PC-9 (cell line): Measurements from ENCODE around the gene CTNNA3. TPM values are rescaled to one million over a fixed set of nuclear protein-coding genes. Genes with fewer than 3 reads are reported as not detected.

Experiments used
- BruUV-seq: library from RNA; stranded (reverse); fragments of 400-500 nt; replicated peaks from 2 replicates; lab custom pipeline; 2021; lab: Mats Ljungman, UMichigan
- CTCF ChIA-PET: fragments of 300-600 bp; sonication (Branson Sonifier 250); formaldehyde crosslinking; loops from one replicate; lab custom pipeline; 2022; ENCODE audit warnings: antibody characterized with exemption; lab: Charles Lee
- POLR2A ChIA-PET: fragments of 300-600 bp; sonication (Branson Sonifier 250); formaldehyde crosslinking; loops from one replicate; lab custom pipeline; 2022; ENCODE audit warnings: antibody characterized with exemption; ENCODE audit not compliant: unreplicated experiment; lab: Charles Lee
- DNase-seq, 2 experiments: peaks; one replicate each; pipeline versions ENCODE4 v3.0.0 to v3.0.0-alpha.2; 2015 to 2022; ENCODE audit warnings: mixed read lengths in 1 of 2
- H2AFZ ChIP-seq: fragments of 200-600 bp; sonication (generic); 2 replicates; pipeline ENCODE4 v1.8.1; 2017; ENCODE audit warnings: antibody characterized with exemption
- H3F3A ChIP-seq: fragments of 200-600 bp; sonication (generic); 2 replicates; pipeline ENCODE4 v1.8.1; 2017; ENCODE audit warnings: antibody characterized with exemption, mild to moderate bottlenecking, low read depth; ENCODE audit not compliant: insufficient read depth
- H3K27ac ChIP-seq: fragments of 200-600 bp; sonication (generic); 2 replicates; pipeline ENCODE4 v1.6.1; 2016; ENCODE audit warnings: mixed run types
- H3K27me3 ChIP-seq: fragments of 200-600 bp; sonication (generic); 2 replicates; pipeline ENCODE4 v1.6.1; 2016; ENCODE audit warnings: low read depth, mixed run types; ENCODE audit not compliant: insufficient read depth
- H3K36me3 ChIP-seq: fragments of 200-600 bp; sonication (generic); 2 replicates; pipeline ENCODE4 v1.6.1; 2016; ENCODE audit warnings: low read depth, mixed run types
- H3K4me1 ChIP-seq: fragments of 200-600 bp; sonication (generic); replicated peaks from 2 replicates; pipeline ENCODE4 v1.6.1; 2016; ENCODE audit warnings: mixed run types; ENCODE audit not compliant: insufficient read depth
- H3K4me2 ChIP-seq: fragments of 200-600 bp; sonication (generic); 2 replicates; pipeline ENCODE4 v1.6.1; 2017; ENCODE audit warnings: mixed run types
- H3K4me3 ChIP-seq: fragments of 200-600 bp; sonication (generic); 2 replicates; pipeline ENCODE4 v1.6.1; 2016; ENCODE audit warnings: mixed run types
- H3K79me2 ChIP-seq: fragments of 200-600 bp; sonication (generic); 2 replicates; pipeline ENCODE4 v1.6.1; 2017; ENCODE audit warnings: low read depth, mixed run types
- H3K9me2 ChIP-seq: fragments of 200-600 bp; sonication (generic); 2 replicates; pipeline ENCODE4 v1.8.1; 2017; ENCODE audit warnings: mild to moderate bottlenecking; ENCODE audit not compliant: insufficient read depth
- H3K9me3 ChIP-seq: fragments of 200-600 bp; sonication (generic); 2 replicates; pipeline ENCODE4 v1.8.1; 2016; ENCODE audit warnings: low read depth; ENCODE audit not compliant: insufficient read depth
- H4K20me1 ChIP-seq: fragments of 200-600 bp; sonication (generic); 2 replicates; pipeline ENCODE4 v1.8.1; 2017; ENCODE audit not compliant: insufficient read depth
- EZH2 ChIP-seq: fragments of 200-600 bp; sonication (generic); IDR thresholded peaks from 2 replicates; pipeline ENCODE4 v1.8.0; 2017; ENCODE audit warnings: antibody characterized with exemption, low read depth
- intact Hi-C: fragments of 100-400 bp; cut with micrococcal nuclease; formaldehyde crosslinking; loops from one replicate; pipeline ENCODE4 v1.10.0; 2022; ENCODE audit not compliant: unreplicated experiment
- total RNA-seq: library from RNA; stranded (reverse); gene quantifications from 2 replicates; pipeline ENCODE4 v1.2.3, GENCODE V29; 2021
- TF ChIP-seq, protein P1 (sequence below): fragments of 200-600 bp; sonication (generic); conservative IDR thresholded peaks from 2 replicates; pipeline ENCODE4 v1.6.1; 2017; ENCODE audit warnings: mixed run types, antibody characterized with exemption, mild to moderate bottlenecking, moderate library complexity

CTNNA3 gene
- total RNA-seq, 1 experiment from 2014 or later: not detected

DNA sequence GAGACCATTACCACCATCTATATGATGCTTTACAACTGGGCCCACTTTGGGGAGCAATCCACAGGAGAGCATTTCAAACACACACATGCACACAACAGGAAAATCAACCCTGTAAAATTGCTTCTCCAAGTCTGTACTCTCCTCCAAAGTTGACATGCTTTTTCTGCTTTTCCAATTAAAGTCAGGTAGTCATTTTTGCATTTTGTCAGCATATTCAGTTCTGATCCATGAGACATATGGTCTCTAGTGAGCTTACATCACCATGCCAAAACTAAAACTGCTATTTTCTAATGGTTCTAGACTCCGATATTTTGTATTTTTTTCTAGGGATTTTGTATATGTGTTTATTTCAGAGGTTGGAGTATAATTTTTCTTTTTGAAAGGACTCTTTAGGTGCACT, 1143.7 kb downstream of the CTNNA3 start:
- POLR2A ChIA-PET: no interaction called here
- Histone ChIP-seq H3K27me3 (no peaks in the 10 kb centered on the region), H3K4me1 (no peaks in the 10 kb centered on the region), H3K36me3 (no peaks in the 10 kb centered on the region), H3K9me3 (no peaks in the 10 kb centered on the region), H3K4me2 (no peak overlapping the region), H2AFZ (no peak overlapping the region), H3F3A (no peaks in the 10 kb centered on the region), H3K27ac (no peak overlapping the region), H3K4me3 (no peak overlapping the region), H4K20me1 (no peaks in the 10 kb centered on the region), H3K79me2 (no peaks in the 10 kb centered on the region), H3K9me2 (no peaks in the 10 kb centered on the region; the same call in 1 of the 2 replicates)
- DNase-seq: no peak
- intact Hi-C loops: no loop called here
- no TSS peak for BruUV-seq
- no peak for TF ChIP-seq EZH2
- TF ChIP-seq, protein P1, sequence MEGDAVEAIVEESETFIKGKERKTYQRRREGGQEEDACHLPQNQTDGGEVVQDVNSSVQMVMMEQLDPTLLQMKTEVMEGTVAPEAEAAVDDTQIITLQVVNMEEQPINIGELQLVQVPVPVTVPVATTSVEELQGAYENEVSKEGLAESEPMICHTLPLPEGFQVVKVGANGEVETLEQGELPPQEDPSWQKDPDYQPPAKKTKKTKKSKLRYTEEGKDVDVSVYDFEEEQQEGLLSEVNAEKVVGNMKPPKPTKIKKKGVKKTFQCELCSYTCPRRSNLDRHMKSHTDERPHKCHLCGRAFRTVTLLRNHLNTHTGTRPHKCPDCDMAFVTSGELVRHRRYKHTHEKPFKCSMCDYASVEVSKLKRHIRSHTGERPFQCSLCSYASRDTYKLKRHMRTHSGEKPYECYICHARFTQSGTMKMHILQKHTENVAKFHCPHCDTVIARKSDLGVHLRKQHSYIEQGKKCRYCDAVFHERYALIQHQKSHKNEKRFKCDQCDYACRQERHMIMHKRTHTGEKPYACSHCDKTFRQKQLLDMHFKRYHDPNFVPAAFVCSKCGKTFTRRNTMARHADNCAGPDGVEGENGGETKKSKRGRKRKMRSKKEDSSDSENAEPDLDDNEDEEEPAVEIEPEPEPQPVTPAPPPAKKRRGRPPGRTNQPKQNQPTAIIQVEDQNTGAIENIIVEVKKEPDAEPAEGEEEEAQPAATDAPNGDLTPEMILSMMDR: no peak
- CTCF ChIA-PET: no interaction called here

DNA sequence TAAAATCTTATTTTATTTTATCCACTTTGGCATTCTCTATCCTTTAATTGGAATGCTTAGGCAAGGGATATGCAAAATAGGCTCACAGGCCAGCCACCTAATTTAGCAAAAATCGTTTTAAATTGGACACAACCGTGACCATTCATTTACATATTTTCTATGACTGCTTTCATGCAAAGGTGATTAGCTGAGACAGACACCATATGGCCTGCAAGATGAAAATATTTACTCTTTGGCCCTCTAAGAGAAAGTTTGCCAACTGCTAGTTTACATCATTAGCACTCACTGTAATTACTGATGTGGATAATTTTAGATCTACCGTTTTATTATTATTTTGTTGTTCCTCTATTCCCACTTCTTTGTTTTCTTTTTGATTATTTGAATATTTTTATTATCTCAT, 1145.6 kb downstream of the CTNNA3 start:
- Histone ChIP-seq H3K9me2 (no peaks in the 10 kb centered on the region; the same call in 1 of the 2 replicates), H3K36me3 (no peaks in the 10 kb centered on the region), H3K27ac (no peak overlapping the region), H3K4me2 (no peak overlapping the region), H3K4me1 (no peaks in the 10 kb centered on the region), H3K9me3 (no peaks in the 10 kb centered on the region), H4K20me1 (no peaks in the 10 kb centered on the region), H2AFZ (no peak overlapping the region), H3K27me3 (no peaks in the 10 kb centered on the region), H3K4me3 (no peak overlapping the region), H3K79me2 (no peaks in the 10 kb centered on the region), H3F3A (no peaks in the 10 kb centered on the region)
- no peak for DNase-seq
- intact Hi-C loops: no loop called here
- ChIA-PET POLR2A (interaction anchor here (0.7 kb wide), 1 partner anchor 277 kb away, joined by 3 read pairs; no protein-coding TSS in a partner anchor), CTCF (no interaction called here)
- BruUV-seq: no TSS peak
- TF ChIP-seq, protein P1: no peak
- TF ChIP-seq EZH2: no peak

DNA sequence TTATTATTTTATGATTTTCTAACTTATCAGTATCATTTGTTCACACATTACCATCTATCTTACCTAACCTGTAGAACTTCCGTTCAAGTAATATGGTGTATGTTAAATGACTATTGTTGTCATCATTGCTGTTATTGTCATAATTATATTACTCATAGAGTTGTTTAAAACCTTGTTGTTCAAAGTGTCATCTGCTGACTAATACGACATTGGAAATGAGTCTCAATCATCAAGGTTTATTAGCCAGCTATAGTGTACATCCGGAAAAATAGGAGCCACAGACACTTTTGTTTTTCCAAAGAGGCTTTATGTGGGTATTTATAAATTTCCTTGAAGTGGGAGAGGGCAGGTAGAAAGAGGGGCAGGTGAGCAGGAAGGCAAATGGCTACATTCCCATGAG, 1157.1 kb downstream of the CTNNA3 start:
- Histone ChIP-seq H3K9me3 (no peaks in the 10 kb centered on the region), H4K20me1 (no peaks in the 10 kb centered on the region), H3F3A (no peaks in the 10 kb centered on the region), H3K4me1 (no peaks in the 10 kb centered on the region), H3K4me2 (no peak overlapping the region), H3K36me3 (no peaks in the 10 kb centered on the region), H3K27ac (no peak overlapping the region), H3K27me3 (no peaks in the 10 kb centered on the region), H3K79me2 (no peaks in the 10 kb centered on the region), H2AFZ (no peak overlapping the region), H3K9me2 (no peaks in the 10 kb centered on the region), H3K4me3 (no peak overlapping the region)
- no TSS peak for BruUV-seq
- POLR2A ChIA-PET: no interaction called here
- no peak for DNase-seq
- CTCF ChIA-PET: no interaction called here
- intact Hi-C loops: no loop called here
- TF ChIP-seq EZH2: no peak
- TF ChIP-seq, protein P1: no peak
